Measurements from ENCODE around the gene GALNT9. TPM values are rescaled to one million over a fixed set of nuclear protein-coding genes. Genes with fewer than 3 reads are reported as not detected.

The GALNT9 gene
- total RNA-seq, 4 donors from 2014 or later, result 1.6 TPM; not detected in 3

GRCh38 chr12:132239796-132240668, 89.4 kb downstream of the GALNT9 start:
- Histone ChIP-seq H3K4me1 (no peaks in the 10 kb centered on the region), H3K27ac (no peak overlapping the region), H3K27me3 (peaks cover 0 to 9% of the 10 kb centered on the region in 2 donors), H3K36me3 (no peaks in the 10 kb centered on the region), H3K4me3 (no peak overlapping the region), H3K9me3 (no peaks in the 10 kb centered on the region)
- 60 to 67% methylated on average over 28 of the region's 32 CpGs for WGBS, 2 donors
- DNase-seq (ENCODE audit: low spot score in 2 of 2), result no peak
- no peak for TF ChIP-seq POLR2A (IDR thresholded peaks at IDR 0.05)
- TF ChIP-seq CTCF (IDR thresholded peaks at IDR 0.05), result no peak
- TF ChIP-seq EP300 (IDR thresholded peaks at IDR 0.05), result no peak

GRCh38 chr12:132239392-132239791, 90.0 kb downstream of the GALNT9 start:
- TF ChIP-seq CTCF (IDR thresholded peaks at IDR 0.05) (no peak), EP300 (IDR thresholded peaks at IDR 0.05) (no peak), POLR2A (IDR thresholded peaks at IDR 0.05) (no peak)
- Histone ChIP-seq H3K4me1 (no peaks in the 10 kb centered on the region), H3K27ac (no peak overlapping the region), H3K9me3 (no peaks in the 10 kb centered on the region), H3K4me3 (no peak overlapping the region), H3K36me3 (no peaks in the 10 kb centered on the region), H3K27me3 (peaks cover 0 to 9% of the 10 kb centered on the region in 2 donors)
- DNase-seq (ENCODE audit: low spot score in 2 of 2), result no peak

DNA sequence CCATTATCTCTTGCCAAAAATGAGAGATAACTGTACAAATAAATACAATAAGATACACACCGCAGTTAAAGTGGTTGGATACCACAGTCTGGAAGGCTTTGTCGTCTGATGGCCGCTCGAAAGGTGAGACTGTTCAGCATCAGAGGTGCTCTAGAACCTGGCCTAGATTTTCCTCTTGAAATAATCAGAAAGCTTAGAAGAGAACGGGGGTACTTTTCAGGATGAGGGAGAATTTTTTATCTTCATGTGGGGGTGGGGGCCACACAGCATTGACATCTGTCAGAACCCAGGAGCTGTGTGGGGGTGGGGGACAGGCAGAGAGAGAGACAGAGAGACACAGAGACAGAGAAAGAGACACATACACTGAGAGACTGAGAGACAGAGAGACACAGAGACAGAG, 90.5 kb downstream of the GALNT9 start:
- Histone ChIP-seq H3K27ac (no peak overlapping the region), H3K4me1 (no peaks in the 10 kb centered on the region), H3K9me3 (no peaks in the 10 kb centered on the region), H3K27me3 (peaks cover 0 to 9% of the 10 kb centered on the region in 2 donors), H3K36me3 (no peaks in the 10 kb centered on the region), H3K4me3 (no peak overlapping the region)
- 62 to 77% methylated on average over 5 of the region's 5 CpGs for WGBS, 2 donors
- no peak for TF ChIP-seq EP300 (IDR thresholded peaks at IDR 0.05)
- TF ChIP-seq CTCF (IDR thresholded peaks at IDR 0.05), result no peak
- no peak for TF ChIP-seq POLR2A (IDR thresholded peaks at IDR 0.05)
- no peak for DNase-seq (ENCODE audit: low spot score in 2 of 2)

DNA sequence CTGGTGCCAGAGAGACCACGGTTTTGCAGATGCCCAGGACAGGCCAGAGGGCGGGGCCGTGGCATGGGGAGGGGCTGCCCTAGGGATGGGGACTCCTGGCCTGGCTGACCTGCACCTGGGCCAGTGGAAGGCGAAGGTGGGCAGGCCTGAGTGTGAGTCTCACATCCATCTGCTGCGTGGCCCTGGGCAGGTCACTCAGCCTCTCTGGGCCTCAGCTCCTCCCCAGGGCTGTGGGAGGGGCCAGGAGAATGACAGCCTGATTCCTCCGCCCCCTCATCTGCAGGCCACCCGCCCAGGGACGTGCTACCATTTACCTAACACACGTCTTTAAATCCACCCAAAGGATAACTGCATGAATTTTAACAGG, 90.9 kb downstream of the GALNT9 start:
- Histone ChIP-seq H3K4me1 (no peaks in the 10 kb centered on the region), H3K4me3 (no peak overlapping the region), H3K9me3 (no peaks in the 10 kb centered on the region), H3K27ac (no peak overlapping the region), H3K36me3 (no peaks in the 10 kb centered on the region), H3K27me3 (peaks cover 0 to 9% of the 10 kb centered on the region in 2 donors)
- DNase-seq (ENCODE audit: low spot score in 2 of 2), result no peak
- WGBS, 2 donors, result 57 to 71% methylated on average over 8 to 9 of the region's 9 CpGs
- TF ChIP-seq EP300 (IDR thresholded peaks at IDR 0.05), result no peak
- no peak for TF ChIP-seq POLR2A (IDR thresholded peaks at IDR 0.05)
- TF ChIP-seq CTCF (IDR thresholded peaks at IDR 0.05), result no peak

DNA sequence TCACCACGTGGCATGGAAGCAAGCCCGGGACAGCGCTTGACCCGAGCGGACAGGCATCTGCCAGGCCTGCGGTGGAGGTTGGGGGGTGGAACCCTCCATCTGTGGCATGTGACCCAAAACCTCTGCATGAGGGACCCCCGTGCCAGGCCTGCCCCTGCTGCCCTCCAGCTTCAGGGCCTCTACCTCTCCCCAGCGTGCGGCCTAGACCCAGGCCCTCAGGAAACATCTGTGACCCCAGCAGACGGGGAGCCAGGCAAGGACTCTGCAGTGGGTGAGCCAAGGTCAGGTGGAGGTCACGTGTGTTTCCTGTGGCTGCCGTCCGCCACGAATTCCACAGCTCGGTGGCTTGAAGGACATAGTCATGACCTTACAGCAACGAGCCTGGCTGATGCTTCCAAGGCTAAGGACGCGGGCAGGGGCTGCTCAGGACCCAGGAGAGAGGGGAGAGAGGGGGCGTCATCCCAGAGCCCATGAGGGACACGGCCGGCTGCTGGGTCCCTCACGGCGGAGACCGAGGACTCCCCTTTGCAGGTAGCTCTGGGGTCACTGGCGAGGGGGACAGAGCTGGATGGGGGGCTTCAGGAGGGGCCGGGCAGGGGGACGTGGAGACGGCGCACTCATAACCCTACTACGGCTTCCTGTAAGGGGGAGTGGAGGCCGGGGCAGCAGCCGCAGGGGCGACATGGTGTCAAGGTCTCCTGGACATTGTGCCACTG, 91.5 kb downstream of the GALNT9 start:
- H3K4me1 ChIP-seq, result no peaks in the 10 kb centered on the region
- no peaks in the 10 kb centered on the region for H3K9me3 ChIP-seq
- no peak overlapping the region for H3K27ac ChIP-seq
- 66 to 67% methylated on average over 28 to 32 of the region's 33 CpGs for WGBS, 2 donors
- no peaks in the 10 kb centered on the region for H3K36me3 ChIP-seq
- DNase-seq (ENCODE audit: low spot score in 2 of 2), result no peak
- no peak overlapping the region for H3K4me3 ChIP-seq
- peaks cover 0 to 9% of the 10 kb centered on the region in 2 donors for H3K27me3 ChIP-seq
- TF ChIP-seq CTCF (IDR thresholded peaks at IDR 0.05), result no peak
- no peak for TF ChIP-seq EP300 (IDR thresholded peaks at IDR 0.05)
- no peak for TF ChIP-seq POLR2A (IDR thresholded peaks at IDR 0.05)

Data from tibial nerve (tissue), 4 donors.